CD4-positive, alpha-beta T cell treated with Interleukin-6 at 100 ng/mL for 8 hours (primary cell): ENCODE measurements around the gene SCYL1.
A peak's percentile ranks its signal among the peaks of the same experiment; 100 is the strongest.

Experiments
- DNase-seq: peaks from one replicate; pipeline ENCODE4 v3.0.0-alpha.2; 2020; ENCODE audit warnings: mixed read lengths, low spot score

SCYL1 gene

GRCh38 chr11:65571420-65571819, 46.5 kb downstream of the SCYL1 start:
- DNase-seq: no peak

- no peak for DNase-seq
Observed at GRCh38 chr11:65571940-65572339, 47.1 kb downstream of the SCYL1 start.

- peak; percentile 87 for DNase-seq
Observed at GRCh38 chr11:65572356-65573051, 47.6 kb downstream of the SCYL1 start, which contains the start of gene FAM89B. FAM89B (plus strand) TSS chr11:65572538; CDS start chr11:65572670, 132 bp downstream.

- no peak for DNase-seq
Observed at GRCh38 chr11:65573391-65574079, 48.7 kb downstream of the SCYL1 start.

GRCh38 chr11:65574109-65574810, 49.4 kb downstream of the SCYL1 start:
- DNase-seq: peak; percentile 92

GRCh38 chr11:65574811-65575567, 50.1 kb downstream of the SCYL1 start:
- no peak for DNase-seq

- peak; percentile 84 for DNase-seq
Observed at GRCh38 chr11:65575568-65576231, 50.8 kb downstream of the SCYL1 start, which contains the start of gene EHBP1L1. EHBP1L1 (plus strand) TSS chr11:65576053; CDS start chr11:65576303, 250 bp downstream.

GRCh38 chr11:65576232-65576866, 51.5 kb downstream of the SCYL1 start:
- no peak for DNase-seq

GRCh38 chr11:65576867-65577755, 52.2 kb downstream of the SCYL1 start:
- no peak for DNase-seq

- no peak for DNase-seq
Observed at GRCh38 chr11:65577756-65578109, 52.9 kb downstream of the SCYL1 start.

GRCh38 chr11:65578134-65578533, 53.3 kb downstream of the SCYL1 start:
- DNase-seq: no peak

- no peak for DNase-seq
Observed at GRCh38 chr11:65578667-65579066, 53.8 kb downstream of the SCYL1 start.

GRCh38 chr11:65579291-65579690, 54.4 kb downstream of the SCYL1 start:
- no peak for DNase-seq

GRCh38 chr11:65580031-65580692, 55.3 kb downstream of the SCYL1 start:
- no peak for DNase-seq

- DNase-seq: no peak
Observed at GRCh38 chr11:65580756-65581155, 55.9 kb downstream of the SCYL1 start.

- DNase-seq: no peak
Observed at GRCh38 chr11:65581928-65582327, 57.0 kb downstream of the SCYL1 start.

GRCh38 chr11:65583589-65583988, 58.7 kb downstream of the SCYL1 start:
- no peak for DNase-seq

GRCh38 chr11:65584106-65584505, 59.2 kb downstream of the SCYL1 start:
- DNase-seq: no peak

- DNase-seq: no peak
Observed at GRCh38 chr11:65584723-65585171, 59.9 kb downstream of the SCYL1 start.
